ENCODE results near the gene PTH1R.

PTH1R gene

GRCh38 chr3:46893146-46893748, 15.7 kb downstream of the PTH1R start:
- DNase-seq (ENCODE audit: low spot score): no peak
- no peak for TF ChIP-seq CTCF (IDR thresholded peaks at IDR 0.05; ENCODE audit: extremely low read depth, insufficient read depth, missing control alignments)
- in situ Hi-C loops (cut with MboI; ENCODE audit: low pct_unique_long_range_greater_than_20kb, low sequenced_read_pairs, unreplicated experiment): loop anchor here (10.0 kb wide), 1 partner anchor 178 kb away; the partner anchor contains the start of gene PRSS50

GRCh38 chr3:46893763-46894162, 16.2 kb downstream of the PTH1R start:
- in situ Hi-C loops (cut with MboI; ENCODE audit: low pct_unique_long_range_greater_than_20kb, low sequenced_read_pairs, unreplicated experiment): loop anchor here (10.0 kb wide), 1 partner anchor 179 kb away; the partner anchor contains the start of gene PRSS50

GRCh38 chr3:46894256-46894655, 16.7 kb downstream of the PTH1R start:
- TF ChIP-seq CTCF (IDR thresholded peaks at IDR 0.05; ENCODE audit: extremely low read depth, insufficient read depth, missing control alignments): no peak
- in situ Hi-C loops (cut with MboI; ENCODE audit: low pct_unique_long_range_greater_than_20kb, low sequenced_read_pairs, unreplicated experiment): loop anchor here (10.0 kb wide), 1 partner anchor 179 kb away; the partner anchor contains the start of gene PRSS50
- no peak for DNase-seq (ENCODE audit: low spot score)

More at GRCh38 chr3:46893763-46894162, 16.2 kb downstream of the PTH1R start:
- no peak for DNase-seq (ENCODE audit: low spot score)
- no peak for TF ChIP-seq CTCF (IDR thresholded peaks at IDR 0.05; ENCODE audit: extremely low read depth, insufficient read depth, missing control alignments)

- in situ Hi-C loops (cut with MboI; ENCODE audit: low pct_unique_long_range_greater_than_20kb, low sequenced_read_pairs, unreplicated experiment): loop anchor here (10.0 kb wide), 1 partner anchor 180 kb away; the partner anchor contains the start of gene PRSS50
- peak; percentile 93 for TF ChIP-seq CTCF (IDR thresholded peaks at IDR 0.05; ENCODE audit: extremely low read depth, insufficient read depth, missing control alignments)
- peak; percentile 87 for DNase-seq (ENCODE audit: low spot score)
These were observed 17.7 kb downstream of the PTH1R start for GRCh38 chr3:46895204-46895660.

- in situ Hi-C loops (cut with MboI; ENCODE audit: low pct_unique_long_range_greater_than_20kb, low sequenced_read_pairs, unreplicated experiment): loop anchor here (10.0 kb wide), 1 partner anchor 181 kb away; the partner anchor contains the start of gene PRSS50
- DNase-seq (ENCODE audit: low spot score): no peak
- no peak for TF ChIP-seq CTCF (IDR thresholded peaks at IDR 0.05; ENCODE audit: extremely low read depth, insufficient read depth, missing control alignments)
These were observed 18.2 kb downstream of the PTH1R start for GRCh38 chr3:46895761-46896160.

- in situ Hi-C loops (cut with MboI; ENCODE audit: low pct_unique_long_range_greater_than_20kb, low sequenced_read_pairs, unreplicated experiment): loop anchor here (10.0 kb wide), 1 partner anchor 182 kb away; the partner anchor contains the start of gene PRSS50
These were observed 18.9 kb downstream of the PTH1R start for GRCh38 chr3:46896386-46896785.

More at GRCh38 chr3:46896386-46896785, 18.9 kb downstream of the PTH1R start:
- no peak for TF ChIP-seq CTCF (IDR thresholded peaks at IDR 0.05; ENCODE audit: extremely low read depth, insufficient read depth, missing control alignments)
- DNase-seq (ENCODE audit: low spot score): no peak
